ENCODE results near the gene TANK.

GRCh38 chr2:161118722-161119121, 41.5 kb upstream of the TANK start:
- no peak for TF ChIP-seq TAF1 (IDR thresholded peaks at IDR 0.05; ENCODE audit: low read depth, low read length)
- no peak for TF ChIP-seq POLR2A (IDR thresholded peaks at IDR 0.05; ENCODE audit: low read depth, low read length)
- no peak for TF ChIP-seq POLR2AphosphoS5 (IDR thresholded peaks at IDR 0.05; ENCODE audit: low read depth, low read length)
- TF ChIP-seq PAX5 (IDR thresholded peaks at IDR 0.05; ENCODE audit: insufficient read depth, low read length, severe bottlenecking) = no peak
- TF ChIP-seq SPI1 (IDR thresholded peaks at IDR 0.05; ENCODE audit: low read depth, low read length) = no peak

Measured in GM12891 (cell line).